Liver (tissue), 9 donors: Measurements from ENCODE around the gene SYDE2. TPM values are rescaled to one million over a fixed set of nuclear protein-coding genes. Genes with fewer than 3 reads are reported as not detected.

Experiments used
- DNase-seq: peaks from one replicate; pipeline ENCODE4 v3.0.0-alpha.2; 2017; ENCODE audit warnings: low spot score
- H3K27ac ChIP-seq, 2 donors: one replicate each; pipeline ENCODE4 v1.7.0; 2013; ENCODE audit warnings: inconsistent platforms in 2 of 2, low read length in 2 of 2, control low read depth in 1 of 2, low read depth in 1 of 2, mild to moderate bottlenecking in 1 of 2
- H3K27me3 ChIP-seq, 4 donors: one replicate each; pipeline versions ENCODE4 v1.6.1 to v1.7.0; 2013; ENCODE audit warnings: low read length in 3 of 4, inconsistent platforms in 1 of 4, mild to moderate bottlenecking in 1 of 4, moderate library complexity in 1 of 4; ENCODE audit not compliant: control insufficient read depth in 4 of 4, insufficient read depth in 4 of 4
- H3K36me3 ChIP-seq, 4 donors: one replicate each; pipeline versions ENCODE4 v1.6.1 to v1.7.0; 2013; ENCODE audit warnings: low read length in 3 of 4, mild to moderate bottlenecking in 3 of 4, low read depth in 1 of 4, moderate library complexity in 1 of 4; ENCODE audit not compliant: control insufficient read depth in 4 of 4, insufficient read depth in 3 of 4
- H3K4me1 ChIP-seq, 4 donors: one replicate each; pipeline versions ENCODE4 v1.6.1 to v1.7.0; 2013; ENCODE audit warnings: low read length in 3 of 4, mild to moderate bottlenecking in 3 of 4, moderate library complexity in 1 of 4; ENCODE audit not compliant: control insufficient read depth in 4 of 4, insufficient read depth in 4 of 4
- H3K4me3 ChIP-seq, 3 donors: one replicate each; pipeline versions ENCODE4 v1.6.1 to v1.7.0; 2013; ENCODE audit warnings: low read length in 3 of 3, control low read depth in 1 of 3, low read depth in 1 of 3, mild to moderate bottlenecking in 1 of 3
- H3K9ac ChIP-seq, 2 donors: one replicate each; pipeline ENCODE4 v1.7.0; 2013; ENCODE audit warnings: low read length in 2 of 2, mild to moderate bottlenecking in 2 of 2, moderate library complexity in 2 of 2, control low read depth in 1 of 2, low read depth in 1 of 2
- H3K9me3 ChIP-seq, 4 donors: one replicate each; pipeline versions ENCODE4 v1.6.1 to v1.7.0; 2013; ENCODE audit warnings: low read length in 3 of 4; ENCODE audit not compliant: control insufficient read depth in 4 of 4
- EGR1 ChIP-seq, 2 donors: IDR thresholded peaks; 2 replicates each; pipeline ENCODE4 v1.6.1; 2016 to 2018; ENCODE audit warnings: antibody characterized with exemption in 2 of 2, low read depth in 2 of 2
- FOXA1 ChIP-seq: IDR thresholded peaks from 2 replicates; pipeline ENCODE4 v1.6.1; 2016; ENCODE audit warnings: antibody characterized with exemption
- FOXA2 ChIP-seq: IDR thresholded peaks from 2 replicates; pipeline ENCODE4 v1.6.1; 2016; ENCODE audit warnings: antibody characterized with exemption
- GABPA ChIP-seq, 2 donors: IDR thresholded peaks in 1 of 2; conservative IDR thresholded peaks in 1 of 2; 2 replicates each; pipeline ENCODE4 v1.6.1; 2016; ENCODE audit warnings: antibody characterized with exemption in 2 of 2, mild to moderate bottlenecking in 1 of 2, moderate library complexity in 1 of 2
- HNF4A ChIP-seq, 2 donors: conservative IDR thresholded peaks; 2 replicates each; pipeline ENCODE4 v1.6.1; 2016; ENCODE audit warnings: antibody characterized with exemption in 2 of 2, mild to moderate bottlenecking in 2 of 2
- HNF4G ChIP-seq: IDR thresholded peaks from 2 replicates; pipeline ENCODE4 v1.6.1; 2016; ENCODE audit warnings: antibody characterized with exemption
- JUND ChIP-seq, 2 donors: IDR thresholded peaks; 2 replicates each; pipeline ENCODE4 v1.6.1; 2016; ENCODE audit warnings: antibody characterized with exemption in 2 of 2
- NR2F2 ChIP-seq: IDR thresholded peaks from 2 replicates; pipeline ENCODE4 v1.6.1; 2016; ENCODE audit warnings: antibody characterized with exemption
- RAD21 ChIP-seq, 2 donors: IDR thresholded peaks; 2 replicates each; pipeline ENCODE4 v1.6.1; 2016; ENCODE audit warnings: antibody characterized with exemption in 2 of 2, mild to moderate bottlenecking in 2 of 2
- RXRA ChIP-seq, 2 donors: IDR thresholded peaks; 2 replicates each; pipeline ENCODE4 v1.6.1; 2017 to 2018; ENCODE audit warnings: antibody characterized with exemption in 2 of 2, mild to moderate bottlenecking in 1 of 2
- whole genome bisulfite sequencing: extraction: QIAGEN DNeasy Blood & Tissue Kit; methylation state at CpG from one replicate; pipeline ENCODE4 v1.1.7; 2013; 5-methylcytosine and 5-hydroxymethylcytosine counted together
- polyA plus RNA-seq, 2 donors: library from polyadenylated mRNA; stranded (reverse) in 1 of 2; unstranded in 1 of 2; fragments of 200-250 nt in 1 of 2; fragments of >200 nt in 1 of 2; fragmentation: Nextera tagmentation in 1 of 2; extraction: Ambion mirVana in 1 of 2; gene quantifications; one replicate each; pipeline versions ENCODE4 v1.2.1 to v1.2.3, GENCODE V29; 2013 to 2015
- total RNA-seq, 2 donors: library from RNA; depleted of rRNA; stranded (reverse); fragments of >200 nt; gene quantifications; one replicate each; pipeline ENCODE4 v1.2.3, GENCODE V29; 2014
- TF ChIP-seq, protein P1 (sequence below): fragments of 150-350 bp; IDR thresholded peaks from 2 replicates; pipeline ENCODE4 v1.5.1; 2017; ENCODE audit warnings: improper control_type of control experiment, low read depth, low read length; ENCODE audit not compliant: missing input control
- TF ChIP-seq, protein P2 (sequence below): IDR thresholded peaks from 2 replicates; pipeline ENCODE4 v1.6.1; 2016; ENCODE audit warnings: antibody characterized with exemption
- TF ChIP-seq, protein P3 (sequence below): IDR thresholded peaks from 2 replicates; pipeline ENCODE4 v1.6.1; 2016; ENCODE audit warnings: antibody characterized with exemption, mild to moderate bottlenecking
- donor health status: healthy.
- donor health status: healthy.
- donor health status: healthy.
- donor health status: healthy.
- donor health status: healthy.

The SYDE2 gene
- total and polyA plus RNA-seq, 4 donors, result 1.3 to 11.5 (median 3.7) TPM

DNA sequence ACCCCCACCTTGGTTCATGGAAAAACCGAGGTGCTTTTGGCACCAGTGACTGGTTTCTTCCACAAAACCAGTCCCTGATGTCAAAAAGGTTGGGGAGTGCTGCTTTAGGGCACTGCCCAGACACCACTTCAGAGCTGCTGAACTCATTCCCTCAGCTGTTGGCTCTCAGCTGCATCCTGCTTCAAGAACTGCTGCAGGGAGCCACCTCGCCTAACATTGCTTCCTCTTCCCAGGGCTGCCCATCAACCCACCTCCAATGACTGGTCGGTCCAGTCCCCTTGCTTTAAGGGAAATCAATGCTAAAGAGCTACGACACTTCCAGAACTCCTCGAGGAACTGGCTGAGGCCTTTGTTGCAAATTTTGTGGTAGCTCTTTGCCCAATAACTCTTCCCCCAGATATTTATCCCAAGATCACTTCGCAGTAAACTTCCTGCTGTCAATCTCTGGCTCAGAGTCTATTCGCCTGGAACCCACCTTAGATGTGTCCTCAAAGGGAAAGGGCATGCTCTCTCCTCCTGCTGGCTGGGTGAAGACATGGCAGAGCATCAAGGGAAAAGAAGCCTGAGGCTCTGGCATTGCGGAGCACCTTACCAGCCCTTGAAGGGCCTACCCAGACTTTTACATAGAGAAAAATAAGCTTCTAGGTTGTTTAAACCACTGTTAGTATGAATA is 29.6 kb upstream of the SYDE2 start:
- no peak overlapping the region for H3K9ac ChIP-seq
- H3K4me1 ChIP-seq, result no peaks in the 10 kb centered on the region
- H3K4me3 ChIP-seq, result no peak overlapping the region
- no peak overlapping the region for H3K27ac ChIP-seq
- no peaks in the 10 kb centered on the region for H3K27me3 ChIP-seq
- H3K36me3 ChIP-seq, result no peaks in the 10 kb centered on the region
- no peaks in the 10 kb centered on the region for H3K9me3 ChIP-seq
- TF ChIP-seq RAD21 (IDR thresholded peaks at IDR 0.05) (peak in 1 of 2 donors; percentile 64), EGR1 (IDR thresholded peaks at IDR 0.05; ENCODE audit: low read depth in 2 of 2) (no peak)
- TF ChIP-seq, protein P1, sequence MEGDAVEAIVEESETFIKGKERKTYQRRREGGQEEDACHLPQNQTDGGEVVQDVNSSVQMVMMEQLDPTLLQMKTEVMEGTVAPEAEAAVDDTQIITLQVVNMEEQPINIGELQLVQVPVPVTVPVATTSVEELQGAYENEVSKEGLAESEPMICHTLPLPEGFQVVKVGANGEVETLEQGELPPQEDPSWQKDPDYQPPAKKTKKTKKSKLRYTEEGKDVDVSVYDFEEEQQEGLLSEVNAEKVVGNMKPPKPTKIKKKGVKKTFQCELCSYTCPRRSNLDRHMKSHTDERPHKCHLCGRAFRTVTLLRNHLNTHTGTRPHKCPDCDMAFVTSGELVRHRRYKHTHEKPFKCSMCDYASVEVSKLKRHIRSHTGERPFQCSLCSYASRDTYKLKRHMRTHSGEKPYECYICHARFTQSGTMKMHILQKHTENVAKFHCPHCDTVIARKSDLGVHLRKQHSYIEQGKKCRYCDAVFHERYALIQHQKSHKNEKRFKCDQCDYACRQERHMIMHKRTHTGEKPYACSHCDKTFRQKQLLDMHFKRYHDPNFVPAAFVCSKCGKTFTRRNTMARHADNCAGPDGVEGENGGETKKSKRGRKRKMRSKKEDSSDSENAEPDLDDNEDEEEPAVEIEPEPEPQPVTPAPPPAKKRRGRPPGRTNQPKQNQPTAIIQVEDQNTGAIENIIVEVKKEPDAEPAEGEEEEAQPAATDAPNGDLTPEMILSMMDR, result peak; percentile 20
- no peak for DNase-seq
- 83% methylated on average over 8 of the region's 8 CpGs for WGBS

DNA sequence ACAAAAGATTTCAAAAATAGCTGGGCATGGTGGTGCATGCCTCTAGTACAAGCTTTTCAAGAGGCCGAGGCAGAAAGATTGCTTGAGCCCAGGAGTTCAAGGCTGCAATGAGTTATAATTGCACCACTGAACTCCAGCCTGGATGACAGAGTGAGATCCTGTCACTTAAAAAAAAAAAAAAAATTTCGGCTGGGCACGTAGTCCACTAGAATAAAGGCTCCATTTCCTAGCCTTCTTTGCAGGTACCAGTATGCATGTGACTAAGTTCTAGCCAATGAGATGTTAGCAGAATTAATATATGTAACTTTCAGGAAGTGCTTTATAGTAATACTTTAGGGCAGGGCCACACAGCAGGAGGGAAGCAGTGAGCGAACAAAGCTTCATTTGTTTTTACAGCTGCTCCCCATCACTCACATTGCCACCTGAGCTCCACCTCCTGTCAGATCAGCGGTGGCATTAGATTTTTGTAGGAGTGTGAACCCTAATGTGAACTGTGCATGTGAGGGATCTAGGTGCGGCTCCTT is 28.8 kb upstream of the SYDE2 start:
- Histone ChIP-seq H3K4me3 (no peak overlapping the region), H3K9me3 (no peaks in the 10 kb centered on the region), H3K4me1 (no peaks in the 10 kb centered on the region), H3K27ac (no peak overlapping the region), H3K9ac (no peak overlapping the region), H3K27me3 (no peaks in the 10 kb centered on the region), H3K36me3 (no peaks in the 10 kb centered on the region)
- DNase-seq, result no peak
- WGBS, result 76% methylated on average over 6 of the region's 6 CpGs
- TF ChIP-seq JUND (IDR thresholded peaks at IDR 0.05) (no peak), EGR1 (IDR thresholded peaks at IDR 0.05; ENCODE audit: low read depth in 2 of 2) (no peak), FOXA1 (no peak), FOXA2 (no peak)

DNA sequence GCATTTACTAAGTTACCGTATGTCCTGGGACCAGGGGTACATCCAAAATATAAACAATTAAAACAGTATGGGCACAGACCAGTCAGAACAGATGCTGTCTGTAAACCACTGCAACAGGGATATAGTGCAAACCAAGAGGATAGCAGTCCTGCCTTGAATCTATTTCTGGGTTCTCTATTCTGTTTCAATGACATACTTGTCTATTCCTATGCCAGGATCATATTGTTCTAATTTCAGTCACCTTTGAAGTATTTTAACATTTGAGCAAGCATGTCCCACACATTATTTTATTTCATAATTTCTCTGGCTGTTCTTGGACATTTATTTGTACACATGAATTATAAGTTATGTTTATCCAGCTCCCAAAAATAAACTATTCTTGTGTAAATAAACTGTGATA is 28.2 kb upstream of the SYDE2 start:
- Histone ChIP-seq H3K9me3 (no peaks in the 10 kb centered on the region), H3K9ac (no peak overlapping the region), H3K27ac (no peak overlapping the region), H3K27me3 (no peaks in the 10 kb centered on the region), H3K36me3 (no peaks in the 10 kb centered on the region), H3K4me3 (no peak overlapping the region), H3K4me1 (no peaks in the 10 kb centered on the region)
- TF ChIP-seq RAD21 (IDR thresholded peaks at IDR 0.05) (no peak), EGR1 (IDR thresholded peaks at IDR 0.05; ENCODE audit: low read depth in 2 of 2) (no peak), HNF4G (no peak)
- WGBS, result 42% methylated on average over 1 of the region's 1 CpG
- DNase-seq, result no peak

DNA sequence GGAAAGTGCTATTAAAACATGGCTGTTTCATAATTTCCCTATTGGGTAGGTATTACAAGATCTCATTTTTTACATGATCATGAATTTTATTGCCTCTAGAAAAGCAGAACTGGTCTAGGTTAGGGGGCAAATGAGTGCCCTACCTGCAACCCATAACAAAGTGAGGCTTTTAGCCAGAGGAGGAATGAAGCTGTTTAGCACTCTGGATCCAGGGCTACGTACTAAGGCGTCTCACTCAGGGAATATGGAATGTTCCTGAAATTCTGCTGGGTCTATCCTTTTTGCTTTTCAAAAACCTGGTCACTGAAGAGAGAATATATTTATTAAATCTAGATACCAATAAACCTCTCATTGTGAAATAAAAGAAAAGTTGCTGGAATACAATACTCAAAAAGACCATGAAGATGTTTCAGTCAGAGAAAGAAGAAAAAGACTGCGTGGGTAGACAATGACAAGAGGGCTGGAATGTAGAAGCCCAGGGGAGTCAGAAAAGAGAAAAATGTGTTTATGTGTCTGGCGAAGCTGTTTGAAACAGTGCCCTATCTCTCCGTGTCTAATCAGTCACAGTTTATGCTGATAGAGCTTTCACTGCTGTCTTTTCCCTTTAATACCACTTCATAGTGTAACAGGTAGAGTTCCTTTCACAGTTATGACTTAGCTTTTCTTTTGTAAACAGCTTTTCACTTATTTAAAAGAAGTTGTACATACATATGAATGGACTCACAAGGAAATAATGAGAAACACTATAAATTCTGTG is 25.0 kb upstream of the SYDE2 start:
- Histone ChIP-seq H3K36me3 (no peaks in the 10 kb centered on the region), H3K9me3 (no peaks in the 10 kb centered on the region), H3K9ac (no peak overlapping the region), H3K4me3 (no peak overlapping the region), H3K27me3 (no peaks in the 10 kb centered on the region), H3K4me1 (no peaks in the 10 kb centered on the region), H3K27ac (no peak overlapping the region)
- no peak for DNase-seq
- 75% methylated on average over 5 of the region's 5 CpGs for WGBS
- TF ChIP-seq EGR1 (IDR thresholded peaks at IDR 0.05; ENCODE audit: low read depth in 2 of 2) (no peak), HNF4G (no peak), FOXA2 (no peak), NR2F2 (no peak), GABPA (IDR thresholded peaks at IDR 0.05 in 1 of 2, conservative IDR thresholded peaks at IDR 0.05 in 1 of 2) (no peak), RXRA (IDR thresholded peaks at IDR 0.05) (no peak), HNF4A (conservative IDR thresholded peaks at IDR 0.05) (no peak)
- TF ChIP-seq, protein P2, sequence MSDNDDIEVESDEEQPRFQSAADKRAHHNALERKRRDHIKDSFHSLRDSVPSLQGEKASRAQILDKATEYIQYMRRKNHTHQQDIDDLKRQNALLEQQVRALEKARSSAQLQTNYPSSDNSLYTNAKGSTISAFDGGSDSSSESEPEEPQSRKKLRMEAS, result no peak
- TF ChIP-seq, protein P3, sequence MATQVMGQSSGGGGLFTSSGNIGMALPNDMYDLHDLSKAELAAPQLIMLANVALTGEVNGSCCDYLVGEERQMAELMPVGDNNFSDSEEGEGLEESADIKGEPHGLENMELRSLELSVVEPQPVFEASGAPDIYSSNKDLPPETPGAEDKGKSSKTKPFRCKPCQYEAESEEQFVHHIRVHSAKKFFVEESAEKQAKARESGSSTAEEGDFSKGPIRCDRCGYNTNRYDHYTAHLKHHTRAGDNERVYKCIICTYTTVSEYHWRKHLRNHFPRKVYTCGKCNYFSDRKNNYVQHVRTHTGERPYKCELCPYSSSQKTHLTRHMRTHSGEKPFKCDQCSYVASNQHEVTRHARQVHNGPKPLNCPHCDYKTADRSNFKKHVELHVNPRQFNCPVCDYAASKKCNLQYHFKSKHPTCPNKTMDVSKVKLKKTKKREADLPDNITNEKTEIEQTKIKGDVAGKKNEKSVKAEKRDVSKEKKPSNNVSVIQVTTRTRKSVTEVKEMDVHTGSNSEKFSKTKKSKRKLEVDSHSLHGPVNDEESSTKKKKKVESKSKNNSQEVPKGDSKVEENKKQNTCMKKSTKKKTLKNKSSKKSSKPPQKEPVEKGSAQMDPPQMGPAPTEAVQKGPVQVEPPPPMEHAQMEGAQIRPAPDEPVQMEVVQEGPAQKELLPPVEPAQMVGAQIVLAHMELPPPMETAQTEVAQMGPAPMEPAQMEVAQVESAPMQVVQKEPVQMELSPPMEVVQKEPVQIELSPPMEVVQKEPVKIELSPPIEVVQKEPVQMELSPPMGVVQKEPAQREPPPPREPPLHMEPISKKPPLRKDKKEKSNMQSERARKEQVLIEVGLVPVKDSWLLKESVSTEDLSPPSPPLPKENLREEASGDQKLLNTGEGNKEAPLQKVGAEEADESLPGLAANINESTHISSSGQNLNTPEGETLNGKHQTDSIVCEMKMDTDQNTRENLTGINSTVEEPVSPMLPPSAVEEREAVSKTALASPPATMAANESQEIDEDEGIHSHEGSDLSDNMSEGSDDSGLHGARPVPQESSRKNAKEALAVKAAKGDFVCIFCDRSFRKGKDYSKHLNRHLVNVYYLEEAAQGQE, result no peak
- TF ChIP-seq, protein P1, result no peak
